A673 (cell line): ENCODE data around the gene MGST2. TPM values are rescaled to one million over a fixed set of nuclear protein-coding genes. Genes with fewer than 3 reads are reported as not detected.

Experiments
- BruUV-seq: library from RNA; stranded (reverse); fragments of 400-500 nt; replicated peaks from 2 replicates; lab custom pipeline; 2021; lab: Mats Ljungman, UMichigan
- CTCF ChIA-PET: fragments of 300-600 bp; sonication (Branson Sonifier 250); formaldehyde crosslinking; loops from one replicate; lab custom pipeline; 2022; ENCODE audit warnings: antibody characterized with exemption; lab: Charles Lee
- POLR2A ChIA-PET: fragments of 300-600 bp; sonication (Branson Sonifier 250); formaldehyde crosslinking; loops from one replicate; lab custom pipeline; 2022; ENCODE audit warnings: antibody characterized with exemption; ENCODE audit not compliant: low non-redundant PET; lab: Charles Lee
- DNase-seq: peaks from one replicate; pipeline ENCODE4 v3.0.0-alpha.2; 2015; ENCODE audit warnings: low spot score
- H3K27ac ChIP-seq: fragments of 200-600 bp; sonication (generic); 2 replicates; pipeline ENCODE4 v1.5.1; 2016; ENCODE audit warnings: mixed run types, low read depth, mild to moderate bottlenecking, mixed read lengths, antibody characterized with exemption, low read length; ENCODE audit not compliant: poor library complexity, severe bottlenecking
- H3K27me3 ChIP-seq: fragments of 200-600 bp; sonication (generic); replicated peaks from 2 replicates; pipeline ENCODE4 v1.6.1; 2017; ENCODE audit warnings: mixed run types, low read depth, mild to moderate bottlenecking, mixed read lengths, antibody characterized with exemption, low read length; ENCODE audit not compliant: insufficient read depth, poor library complexity
- H3K36me3 ChIP-seq: fragments of 200-600 bp; sonication (generic); 2 replicates; pipeline ENCODE4 v1.6.1; 2016; ENCODE audit warnings: mixed run types, mild to moderate bottlenecking, mixed read lengths, antibody characterized with exemption, low read length; ENCODE audit not compliant: insufficient read depth, poor library complexity, severe bottlenecking
- H3K4me1 ChIP-seq: fragments of 200-600 bp; sonication (generic); 2 replicates; pipeline ENCODE4 v1.6.1; 2017; ENCODE audit warnings: mixed run types, mild to moderate bottlenecking, mixed read lengths, antibody characterized with exemption, low read length; ENCODE audit not compliant: insufficient read depth, poor library complexity, severe bottlenecking
- H3K4me3 ChIP-seq: fragments of 200-600 bp; sonication (generic); 2 replicates; pipeline ENCODE4 v1.5.1; 2016; ENCODE audit warnings: low read depth, mixed run types, mild to moderate bottlenecking, mixed read lengths, low read length; ENCODE audit not compliant: poor library complexity, severe bottlenecking
- H3K9me3 ChIP-seq: fragments of 200-600 bp; sonication (generic); 2 replicates; pipeline ENCODE4 v1.6.1; 2016; ENCODE audit warnings: mixed run types, low read depth, mild to moderate bottlenecking, mixed read lengths, antibody characterized with exemption, low read length; ENCODE audit not compliant: poor library complexity, severe bottlenecking
- EZH2 ChIP-seq: fragments of 200-600 bp; sonication (generic); IDR thresholded peaks from 2 replicates; pipeline ENCODE4 v1.6.1; 2017; ENCODE audit warnings: borderline replicate concordance, low read depth, mild to moderate bottlenecking, mixed read lengths, antibody characterized with exemption, low read length; ENCODE audit not compliant: poor library complexity, severe bottlenecking
- intact Hi-C: fragments of 100-400 bp; cut with micrococcal nuclease; formaldehyde crosslinking; loops from one replicate; pipeline ENCODE4 v1.10.0; 2022; ENCODE audit not compliant: unreplicated experiment
- total RNA-seq: library from RNA; stranded (reverse); gene quantifications from 2 replicates; pipeline ENCODE4 v1.2.3, GENCODE V29; 2021
- TF ChIP-seq, protein P1 (sequence below): fragments of 300-800, 200-600 bp; sonication (generic); conservative IDR thresholded peaks from 2 replicates; pipeline ENCODE4 v1.5.1; 2017; ENCODE audit warnings: low read depth, mild to moderate bottlenecking, antibody characterized with exemption, low read length, moderate library complexity, mixed read lengths

Gene MGST2
- total RNA-seq, 1 experiment from 2014 or later, result 7.0 TPM

DNA sequence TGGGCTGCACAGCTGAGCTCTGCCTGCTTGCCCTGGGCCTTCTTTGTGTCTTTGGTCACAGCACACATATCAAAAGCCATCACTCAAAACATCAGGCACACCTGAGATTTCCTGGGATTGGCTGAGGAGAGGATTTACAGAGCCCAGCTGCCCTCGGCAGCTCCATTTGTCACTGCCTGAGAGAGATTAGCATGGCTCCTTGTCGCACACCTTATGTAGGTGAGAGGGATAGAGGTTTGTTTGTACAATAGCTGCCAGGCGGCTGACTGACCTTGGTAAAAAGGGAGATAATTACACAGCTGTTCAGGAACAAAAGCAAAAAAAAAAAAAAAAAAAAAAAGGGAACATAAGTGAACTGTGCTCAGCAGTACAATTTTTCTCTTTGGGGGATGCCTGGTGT, 63.2 kb downstream of the MGST2 start:
- no peaks in the 10 kb centered on the region for H3K36me3 ChIP-seq
- H3K27me3 ChIP-seq, result no peaks in the 10 kb centered on the region
- DNase-seq, result no peak
- intact Hi-C loops, result no loop called here
- POLR2A ChIA-PET, result no interaction called here
- no peak overlapping the region for H3K27ac ChIP-seq
- H3K9me3 ChIP-seq, result no peaks in the 10 kb centered on the region
- CTCF ChIA-PET, result no interaction called here
- H3K4me1 ChIP-seq, result no peaks in the 10 kb centered on the region
- TF ChIP-seq, protein P1, sequence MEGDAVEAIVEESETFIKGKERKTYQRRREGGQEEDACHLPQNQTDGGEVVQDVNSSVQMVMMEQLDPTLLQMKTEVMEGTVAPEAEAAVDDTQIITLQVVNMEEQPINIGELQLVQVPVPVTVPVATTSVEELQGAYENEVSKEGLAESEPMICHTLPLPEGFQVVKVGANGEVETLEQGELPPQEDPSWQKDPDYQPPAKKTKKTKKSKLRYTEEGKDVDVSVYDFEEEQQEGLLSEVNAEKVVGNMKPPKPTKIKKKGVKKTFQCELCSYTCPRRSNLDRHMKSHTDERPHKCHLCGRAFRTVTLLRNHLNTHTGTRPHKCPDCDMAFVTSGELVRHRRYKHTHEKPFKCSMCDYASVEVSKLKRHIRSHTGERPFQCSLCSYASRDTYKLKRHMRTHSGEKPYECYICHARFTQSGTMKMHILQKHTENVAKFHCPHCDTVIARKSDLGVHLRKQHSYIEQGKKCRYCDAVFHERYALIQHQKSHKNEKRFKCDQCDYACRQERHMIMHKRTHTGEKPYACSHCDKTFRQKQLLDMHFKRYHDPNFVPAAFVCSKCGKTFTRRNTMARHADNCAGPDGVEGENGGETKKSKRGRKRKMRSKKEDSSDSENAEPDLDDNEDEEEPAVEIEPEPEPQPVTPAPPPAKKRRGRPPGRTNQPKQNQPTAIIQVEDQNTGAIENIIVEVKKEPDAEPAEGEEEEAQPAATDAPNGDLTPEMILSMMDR, result no peak
- TF ChIP-seq EZH2, result no peak
- H3K4me3 ChIP-seq, result no peak overlapping the region
- BruUV-seq, result no TSS peak

DNA sequence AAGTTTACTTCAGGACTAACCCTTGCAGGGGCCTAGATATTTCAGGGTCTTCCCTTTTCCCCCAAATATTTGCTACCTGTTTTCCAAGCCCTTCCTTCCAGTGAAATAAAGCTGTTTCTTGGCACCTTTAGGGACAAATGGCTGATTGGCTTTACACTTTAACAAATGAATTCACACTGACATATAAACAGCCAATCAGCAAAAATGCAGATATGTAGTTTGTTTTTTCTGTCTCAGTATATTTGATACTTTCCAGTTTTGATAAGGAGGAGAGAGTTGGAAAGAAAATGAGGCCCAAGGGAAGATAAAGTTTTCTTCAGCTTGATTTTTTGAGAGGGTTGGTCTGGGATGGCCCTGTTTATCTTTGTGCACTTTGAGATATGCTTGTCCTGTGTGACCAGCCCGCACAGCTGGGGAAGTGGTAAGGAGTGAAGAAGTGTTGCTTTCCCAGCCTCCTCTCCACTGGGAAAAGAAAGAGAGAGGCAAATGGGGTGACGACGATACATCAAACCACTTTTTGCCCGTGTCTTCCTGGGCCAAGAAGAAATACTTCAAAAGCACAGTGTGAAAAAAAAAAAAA, 67.5 kb downstream of the MGST2 start:
- intact Hi-C loops, result loop anchor here (10.0 kb wide), 2 partner anchors 592 to 622 kb away; no protein-coding TSS in a partner anchor
- Histone ChIP-seq H3K4me1 (peaks cover 13% of the 10 kb centered on the region), H3K9me3 (no peaks in the 10 kb centered on the region), H3K36me3 (no peaks in the 10 kb centered on the region), H3K4me3 (no peak overlapping the region), H3K27me3 (no peaks in the 10 kb centered on the region), H3K27ac (no peak overlapping the region)
- DNase-seq, result no peak
- ChIA-PET CTCF (interaction anchor here (0.7 kb wide), 2 partner anchors 47 to 81 kb away, joined by 3 to 9 read pairs; no protein-coding TSS in a partner anchor), POLR2A (interaction anchor here (0.6 kb wide), 1 partner anchor 88 kb away, joined by 10 read pairs; no protein-coding TSS in a partner anchor)
- no TSS peak for BruUV-seq
- TF ChIP-seq, protein P1, result no peak
- no peak for TF ChIP-seq EZH2

GRCh38 chr4:139734201-139734874, 68.7 kb downstream of the MGST2 start:
- TF ChIP-seq EZH2, result no peak
- TF ChIP-seq, protein P1, result no peak
- POLR2A ChIA-PET, result no interaction called here
- no peaks in the 10 kb centered on the region for H3K9me3 ChIP-seq
- no peaks in the 10 kb centered on the region for H3K27me3 ChIP-seq
- H3K4me1 ChIP-seq, result peaks cover 13% of the 10 kb centered on the region
- intact Hi-C loops, result loop anchor here (2.0 to 10.0 kb wide), 5 partner anchors 316 to 620 kb away; no protein-coding TSS in a partner anchor
- peak overlapping the region; percentile 2 for H3K27ac ChIP-seq
- DNase-seq, result peak; percentile 5
- no peaks in the 10 kb centered on the region for H3K36me3 ChIP-seq
- no TSS peak for BruUV-seq
- CTCF ChIA-PET, result interaction anchor here (0.8 to 1.4 kb wide), 5 partner anchors 270 to 626 kb away, joined by 3 to 7 read pairs (median 4); no protein-coding TSS in a partner anchor
- H3K4me3 ChIP-seq, result peak overlapping the region; percentile 41
